ENCODE results near the gene PYGB.
"Not testable (repeated sequence)": the region's sequence is repeated elsewhere in the genome, so short reads cannot be mapped to it uniquely, and the experiment has no call there.

Gene PYGB

GRCh38 chr20:25328954-25329498 lies 81.1 kb downstream of the PYGB start:
- TF ChIP-seq CTCF (IDR thresholded peaks at IDR 0.05): no peak
- H3K27ac ChIP-seq: no peak overlapping the region
- H3K4me3 ChIP-seq (ENCODE audit: low read depth in 1 of 2, low read length in 1 of 2): no peak overlapping the region
- no peaks in the 10 kb centered on the region for H3K27me3 ChIP-seq
- H3K36me3 ChIP-seq: no peaks in the 10 kb centered on the region
- H3K4me1 ChIP-seq (ENCODE audit: control insufficient read depth in 1 of 2, insufficient read depth in 1 of 2, low read depth in 1 of 2, low read length in 1 of 2): peaks cover 8 to 14% of the 10 kb centered on the region in 2 experiments
- no peaks in the 10 kb centered on the region for H3K9me3 ChIP-seq

GRCh38 chr20:25334972-25335371 lies 87.1 kb downstream of the PYGB start:
- not testable (repeated sequence) for H3K27ac ChIP-seq; H3K27me3 ChIP-seq; H3K4me1 ChIP-seq (ENCODE audit: control insufficient read depth in 1 of 2, insufficient read depth in 1 of 2, low read depth in 1 of 2, low read length in 1 of 2); H3K4me3 ChIP-seq (ENCODE audit: low read depth in 1 of 2, low read length in 1 of 2); H3K9me3 ChIP-seq; H3K36me3 ChIP-seq

- no peaks in the 10 kb centered on the region for H3K9me3 ChIP-seq
- no peak overlapping the region for H3K27ac ChIP-seq
- H3K4me3 ChIP-seq (ENCODE audit: low read depth in 1 of 2, low read length in 1 of 2): no peak overlapping the region
- TF ChIP-seq CTCF (IDR thresholded peaks at IDR 0.05): no peak
- no peaks in the 10 kb centered on the region for H3K4me1 ChIP-seq (ENCODE audit: control insufficient read depth in 1 of 2, insufficient read depth in 1 of 2, low read depth in 1 of 2, low read length in 1 of 2)
- no peaks in the 10 kb centered on the region for H3K27me3 ChIP-seq
- no peaks in the 10 kb centered on the region for H3K36me3 ChIP-seq
Observed at GRCh38 chr20:25336561-25337422, 88.9 kb downstream of the PYGB start.

GRCh38 chr20:25338112-25339023 lies 90.5 kb downstream of the PYGB start:
- TF ChIP-seq CTCF (IDR thresholded peaks at IDR 0.05): no peak
- Histone ChIP-seq H3K27me3 (no peaks in the 10 kb centered on the region), H3K4me3 (ENCODE audit: low read depth in 1 of 2, low read length in 1 of 2) (no peak overlapping the region), H3K27ac (no peak overlapping the region), H3K9me3 (no peaks in the 10 kb centered on the region), H3K4me1 (ENCODE audit: control insufficient read depth in 1 of 2, insufficient read depth in 1 of 2, low read depth in 1 of 2, low read length in 1 of 2) (no peaks in the 10 kb centered on the region), H3K36me3 (no peaks in the 10 kb centered on the region)

DNA sequence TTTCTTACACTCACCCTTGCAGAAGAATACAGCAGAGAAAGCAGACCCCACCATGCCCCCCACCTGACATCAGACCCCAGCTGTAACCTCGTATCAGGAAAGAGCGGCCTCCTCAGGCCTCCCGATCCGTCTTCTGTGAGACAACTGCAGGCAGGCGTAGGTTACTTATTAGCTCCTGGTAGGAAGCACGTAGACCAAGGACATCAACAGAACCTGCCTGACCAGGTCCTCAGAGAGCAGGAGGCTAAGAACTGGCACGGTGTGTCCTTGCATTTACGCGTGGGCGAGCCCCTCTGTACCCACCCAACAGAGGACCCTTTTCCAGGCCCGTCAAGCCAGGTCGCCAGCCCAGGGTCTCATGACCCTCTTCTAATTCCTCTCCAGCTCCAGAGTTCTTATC lies 91.7 kb downstream of the PYGB start:
- H3K27me3 ChIP-seq: no peaks in the 10 kb centered on the region
- TF ChIP-seq CTCF (IDR thresholded peaks at IDR 0.05): no peak
- H3K36me3 ChIP-seq: no peaks in the 10 kb centered on the region
- H3K4me3 ChIP-seq (ENCODE audit: low read depth in 1 of 2, low read length in 1 of 2): no peak overlapping the region
- no peaks in the 10 kb centered on the region for H3K9me3 ChIP-seq
- H3K4me1 ChIP-seq (ENCODE audit: control insufficient read depth in 1 of 2, insufficient read depth in 1 of 2, low read depth in 1 of 2, low read length in 1 of 2): no peaks in the 10 kb centered on the region
- no peak overlapping the region for H3K27ac ChIP-seq
